ENCODE data around the gene WAS.
"Not testable (repeated sequence)": the region's sequence is repeated elsewhere in the genome, so short reads cannot be mapped to it uniquely, and the experiment has no call there.

Gene WAS

GRCh38 chrX:48685416-48685815, 1.8 kb downstream of the WAS start:
- no peak for DNase-seq (ENCODE audit: low read depth)

DNA sequence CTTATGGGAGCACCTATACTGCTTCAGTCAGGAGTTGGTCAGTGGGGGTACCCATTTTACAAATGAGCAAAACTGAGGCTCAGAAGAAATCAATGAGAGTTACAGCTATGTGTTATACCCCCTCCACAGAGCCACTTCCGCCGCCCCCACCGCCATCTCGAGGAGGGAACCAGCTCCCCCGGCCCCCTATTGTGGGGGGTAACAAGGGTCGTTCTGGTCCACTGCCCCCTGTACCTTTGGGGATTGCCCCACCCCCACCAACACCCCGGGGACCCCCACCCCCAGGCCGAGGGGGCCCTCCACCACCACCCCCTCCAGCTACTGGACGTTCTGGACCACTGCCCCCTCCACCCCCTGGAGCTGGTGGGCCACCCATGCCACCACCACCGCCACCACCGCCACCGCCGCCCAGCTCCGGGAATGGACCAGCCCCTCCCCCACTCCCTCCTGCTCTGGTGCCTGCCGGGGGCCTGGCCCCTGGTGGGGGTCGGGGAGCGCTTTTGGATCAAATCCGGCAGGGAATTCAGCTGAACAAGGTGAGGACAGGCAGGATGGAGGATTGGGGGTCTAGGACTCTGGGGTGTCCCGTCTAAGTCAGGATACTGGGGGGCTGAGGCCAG, 5.0 kb downstream of the WAS start:
- no peak for DNase-seq (ENCODE audit: low read depth)

DNA sequence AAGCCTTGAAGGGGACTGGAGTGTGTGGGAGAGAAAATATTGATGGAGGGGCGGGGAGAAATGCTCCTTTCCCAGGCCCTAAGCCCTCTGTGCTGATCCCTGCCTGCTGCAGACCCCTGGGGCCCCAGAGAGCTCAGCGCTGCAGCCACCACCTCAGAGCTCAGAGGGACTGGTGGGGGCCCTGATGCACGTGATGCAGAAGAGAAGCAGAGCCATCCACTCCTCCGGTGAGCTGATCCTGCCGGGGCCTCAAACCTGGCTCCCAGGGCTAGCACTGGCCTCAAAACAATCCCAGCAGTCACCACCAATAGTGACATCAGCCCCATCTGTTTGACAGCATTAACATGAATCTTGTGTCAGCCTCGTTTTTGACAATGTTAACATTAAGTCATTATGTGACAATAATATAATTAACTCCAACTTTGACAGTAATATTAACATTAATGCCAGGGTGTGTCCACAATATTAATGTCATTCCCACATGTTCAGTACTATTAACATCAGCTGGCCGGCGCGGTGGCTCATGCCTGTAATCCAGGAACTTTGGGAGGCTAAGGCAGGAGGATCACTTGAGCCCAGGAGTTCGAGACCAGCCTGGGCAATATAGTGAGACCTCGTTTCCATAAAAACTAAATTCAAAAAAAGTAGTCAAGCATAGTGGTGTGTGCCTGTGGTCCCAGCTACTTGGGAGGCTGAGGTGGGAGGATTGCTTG, 5.8 kb downstream of the WAS start:
- DNase-seq (ENCODE audit: low read depth), result no peak

DNA sequence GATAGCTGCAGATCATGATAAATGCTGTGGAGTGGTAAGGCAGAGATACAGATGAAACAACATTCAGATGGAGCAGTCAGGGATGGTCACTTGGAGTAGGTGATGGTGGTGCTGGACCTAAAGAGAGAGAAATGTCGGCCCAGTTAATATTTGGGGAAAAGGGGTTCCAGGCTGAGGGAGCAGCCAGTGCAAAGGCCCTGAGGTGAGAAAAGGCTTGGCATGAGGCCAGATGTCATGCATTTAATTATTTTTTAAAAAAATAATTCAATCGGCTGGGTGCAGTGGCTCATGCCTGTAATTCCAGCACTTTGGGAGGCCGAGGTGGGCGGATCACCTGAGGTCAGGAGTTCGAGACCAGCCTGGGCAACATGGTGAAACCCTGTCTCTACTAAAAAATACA, 8.1 kb downstream of the WAS start:
- DNase-seq (ENCODE audit: low read depth), result not testable (repeated sequence)

DNA sequence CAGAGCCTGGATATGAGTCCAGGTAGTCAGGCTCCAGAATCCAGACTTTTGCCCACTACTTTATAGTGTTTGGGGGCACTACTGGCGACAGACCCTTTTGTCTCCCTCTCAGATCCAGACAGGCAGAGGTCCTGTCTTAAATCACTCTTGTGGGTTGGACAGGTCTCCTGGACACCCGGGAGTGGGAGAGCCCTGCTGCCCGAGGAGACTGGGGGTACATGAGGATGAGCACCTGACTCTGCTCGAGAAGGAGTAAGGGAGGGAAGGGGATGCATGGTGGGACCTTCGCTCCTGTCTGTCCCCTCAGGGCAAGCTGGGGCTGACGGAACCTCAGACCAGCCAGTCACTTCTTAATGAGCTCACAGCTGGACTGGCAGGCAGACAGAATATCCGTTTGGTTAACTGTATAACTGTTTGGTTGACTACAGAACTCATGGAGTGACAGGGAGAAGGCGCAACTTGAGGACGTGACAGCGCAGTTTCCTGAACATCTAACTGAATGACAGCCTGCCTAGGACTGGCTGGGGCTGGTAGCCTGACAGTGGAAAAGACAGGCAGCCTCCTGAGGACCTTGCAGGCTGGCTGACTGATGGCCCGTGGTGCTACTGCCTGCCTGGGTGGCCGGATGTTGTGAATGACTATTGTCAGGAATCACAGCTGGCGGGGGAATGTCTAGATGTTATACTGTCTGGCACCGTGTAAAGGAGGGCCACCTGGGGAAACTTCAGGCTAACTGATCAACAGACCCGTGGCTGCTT, 11.4 kb downstream of the WAS start:
- DNase-seq (ENCODE audit: low read depth), result no peak

GRCh38 chrX:48695534-48695896, 11.9 kb downstream of the WAS start:
- no peak for DNase-seq (ENCODE audit: low read depth)

DNA sequence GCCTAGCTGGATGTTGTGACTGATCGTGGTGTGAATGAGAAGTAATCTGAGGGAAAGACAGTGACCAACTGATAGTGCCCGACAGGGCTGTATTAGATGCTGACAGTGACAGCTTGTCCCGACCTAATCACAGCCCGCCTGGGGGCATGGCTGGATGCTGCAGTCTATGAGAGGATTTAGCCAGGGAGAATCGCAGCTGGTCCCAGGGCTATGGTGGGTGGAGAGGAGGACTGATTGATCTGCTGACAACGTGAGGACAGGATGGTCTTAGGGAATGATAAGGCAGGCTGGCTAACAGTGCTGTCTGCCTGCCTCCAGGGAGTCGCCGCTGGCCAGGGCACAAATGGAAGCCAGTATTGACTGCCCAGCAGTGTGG, 12.3 kb downstream of the WAS start:
- no peak for DNase-seq (ENCODE audit: low read depth)

GRCh38 chrX:48696301-48696908, 12.8 kb downstream of the WAS start, which contains the start of gene SUV39H1:
TSS of gene SUV39H1 (plus strand) at chrX:48696734. CDS start at chrX:48696785, 51 bp downstream.
- DNase-seq (ENCODE audit: low read depth), result no peak

DNA sequence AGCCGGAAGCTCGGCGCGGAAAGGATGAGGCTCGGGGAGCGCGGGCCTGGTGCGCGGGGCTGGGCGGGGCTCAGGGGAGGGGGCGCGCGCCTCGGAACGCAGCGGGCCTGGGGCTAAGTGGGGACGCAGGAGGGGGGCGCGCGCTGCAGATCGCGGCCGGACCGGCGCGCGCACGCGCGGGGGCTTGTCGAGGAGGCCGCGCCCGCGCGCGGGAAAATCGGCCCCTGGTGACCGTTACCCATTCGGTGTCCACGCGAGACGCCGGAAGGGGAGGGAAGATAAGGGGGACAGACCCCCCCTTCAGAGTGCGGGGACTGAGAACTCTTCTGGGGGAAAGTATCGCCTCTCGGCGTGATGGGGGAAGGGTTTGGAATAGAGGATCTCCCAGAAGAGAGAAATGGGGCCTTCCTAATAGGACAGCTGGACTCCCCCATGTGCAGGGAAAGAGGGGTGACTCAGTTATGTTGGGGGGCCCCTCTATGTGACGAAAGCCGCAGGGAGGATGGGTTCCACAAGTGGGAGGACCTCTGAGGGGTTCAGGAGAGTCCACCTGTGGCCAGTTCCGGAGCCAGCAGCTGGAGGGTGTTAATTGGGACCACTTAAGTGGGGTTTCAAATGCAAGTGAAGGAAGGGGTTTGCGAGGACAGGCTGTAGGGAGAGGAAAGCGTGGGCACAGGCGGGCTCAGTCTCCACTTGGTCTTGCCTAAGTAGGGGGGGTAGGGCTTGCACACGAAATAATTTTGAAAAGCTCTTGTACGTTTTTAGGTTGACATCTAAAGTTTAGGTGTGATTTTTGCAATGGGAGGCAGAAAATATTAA, 13.5 kb downstream of the WAS start:
- DNase-seq (ENCODE audit: low read depth), result no peak

DNA sequence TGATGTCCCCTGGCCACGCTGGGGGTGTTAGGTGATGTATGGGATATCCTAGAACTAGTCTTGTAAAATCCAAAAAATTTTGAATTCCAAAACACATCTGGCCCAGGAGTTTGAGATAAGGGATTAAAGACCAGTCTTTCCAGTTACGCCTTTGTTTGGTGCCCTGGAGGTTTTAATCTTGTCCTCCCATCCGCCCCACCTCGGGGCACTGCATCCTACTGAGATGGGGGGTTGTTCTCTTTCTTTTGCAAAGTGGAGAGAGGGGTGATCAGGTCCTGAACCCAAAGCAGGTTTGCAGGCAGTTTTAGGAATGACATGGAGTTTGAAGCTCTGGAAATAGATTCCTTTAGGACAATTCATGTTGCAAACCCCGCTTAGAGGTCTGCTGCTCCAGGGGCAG, 14.7 kb downstream of the WAS start:
- DNase-seq (ENCODE audit: low read depth), result no peak

DNA sequence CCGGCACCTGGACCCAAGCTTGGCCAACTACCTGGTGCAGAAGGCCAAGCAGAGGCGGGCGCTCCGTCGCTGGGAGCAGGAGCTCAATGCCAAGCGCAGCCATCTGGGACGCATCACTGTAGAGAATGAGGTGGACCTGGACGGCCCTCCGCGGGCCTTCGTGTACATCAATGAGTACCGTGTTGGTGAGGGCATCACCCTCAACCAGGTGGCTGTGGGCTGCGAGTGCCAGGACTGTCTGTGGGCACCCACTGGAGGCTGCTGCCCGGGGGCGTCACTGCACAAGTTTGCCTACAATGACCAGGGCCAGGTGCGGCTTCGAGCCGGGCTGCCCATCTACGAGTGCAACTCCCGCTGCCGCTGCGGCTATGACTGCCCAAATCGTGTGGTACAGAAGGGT, 16.6 kb downstream of the WAS start:
- DNase-seq (ENCODE audit: low read depth), result no peak

DNA sequence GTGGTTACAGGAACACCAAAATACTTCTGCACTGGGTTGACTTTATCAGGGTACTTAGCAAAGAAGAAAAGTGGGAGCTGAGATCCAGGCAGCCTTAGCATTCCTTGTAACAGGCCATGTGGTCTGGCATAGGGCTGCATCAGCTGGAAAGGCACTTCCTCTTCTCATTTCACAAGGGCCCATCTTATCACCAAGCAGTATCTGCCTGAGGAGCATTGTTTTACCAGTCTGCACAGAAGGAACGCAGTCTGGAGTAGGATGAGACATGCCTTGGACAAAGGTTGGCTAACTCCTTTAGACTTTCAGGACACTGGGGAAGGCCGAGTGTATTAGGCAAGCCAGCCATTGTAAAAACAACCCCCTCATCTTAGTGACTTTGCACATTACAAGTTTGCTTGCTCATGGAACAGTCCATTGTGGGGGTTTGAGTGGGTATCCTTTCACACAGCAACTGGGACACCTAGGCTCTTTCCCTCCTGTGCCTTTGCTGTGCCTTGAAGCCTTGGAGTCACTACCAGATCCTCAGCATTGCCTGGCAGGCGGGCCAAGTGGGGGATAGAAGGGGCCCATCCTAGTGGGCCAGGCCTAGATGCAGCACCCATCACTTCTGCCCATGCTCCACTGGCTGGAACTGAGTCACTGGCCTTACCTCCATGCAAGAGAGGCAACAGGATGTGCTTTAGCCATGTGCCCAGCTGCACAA, 17.5 kb downstream of the WAS start:
- no peak for DNase-seq (ENCODE audit: low read depth)

GRCh38 chrX:48702032-48702431, 18.4 kb downstream of the WAS start:
- DNase-seq (ENCODE audit: low read depth), result no peak

GRCh38 chrX:48702716-48703115, 19.1 kb downstream of the WAS start:
- no peak for DNase-seq (ENCODE audit: low read depth)

GRCh38 chrX:48703228-48703627, 19.6 kb downstream of the WAS start:
- no peak for DNase-seq (ENCODE audit: low read depth)

- no peak for DNase-seq (ENCODE audit: low read depth)
Measured at GRCh38 chrX:48703642-48704481, 20.3 kb downstream of the WAS start.

DNA sequence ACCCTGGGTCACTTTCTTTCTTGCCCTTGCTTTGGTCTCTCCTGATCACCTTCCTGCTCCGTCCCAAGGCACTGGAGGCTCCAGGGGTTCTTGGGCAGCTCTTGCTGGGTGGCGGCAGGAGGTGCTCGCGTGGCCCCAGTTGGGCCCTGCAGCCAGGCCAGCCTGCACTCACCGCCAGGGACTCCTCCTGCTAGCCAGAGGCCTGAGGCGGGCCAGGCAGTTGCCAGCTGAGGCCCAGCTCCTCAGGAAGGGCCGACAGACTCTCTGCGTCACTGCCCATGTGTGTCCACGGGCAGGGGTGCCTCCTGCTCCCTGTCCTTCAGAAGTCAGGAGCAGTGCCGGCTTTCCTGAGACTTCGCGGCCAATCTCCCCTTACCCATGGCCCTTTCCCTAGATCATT, 22.3 kb downstream of the WAS start:
- DNase-seq (ENCODE audit: low read depth), result no peak

- DNase-seq (ENCODE audit: low read depth), result no peak
Measured at GRCh38 chrX:48709522-48710112, 26.0 kb downstream of the WAS start.

DNA sequence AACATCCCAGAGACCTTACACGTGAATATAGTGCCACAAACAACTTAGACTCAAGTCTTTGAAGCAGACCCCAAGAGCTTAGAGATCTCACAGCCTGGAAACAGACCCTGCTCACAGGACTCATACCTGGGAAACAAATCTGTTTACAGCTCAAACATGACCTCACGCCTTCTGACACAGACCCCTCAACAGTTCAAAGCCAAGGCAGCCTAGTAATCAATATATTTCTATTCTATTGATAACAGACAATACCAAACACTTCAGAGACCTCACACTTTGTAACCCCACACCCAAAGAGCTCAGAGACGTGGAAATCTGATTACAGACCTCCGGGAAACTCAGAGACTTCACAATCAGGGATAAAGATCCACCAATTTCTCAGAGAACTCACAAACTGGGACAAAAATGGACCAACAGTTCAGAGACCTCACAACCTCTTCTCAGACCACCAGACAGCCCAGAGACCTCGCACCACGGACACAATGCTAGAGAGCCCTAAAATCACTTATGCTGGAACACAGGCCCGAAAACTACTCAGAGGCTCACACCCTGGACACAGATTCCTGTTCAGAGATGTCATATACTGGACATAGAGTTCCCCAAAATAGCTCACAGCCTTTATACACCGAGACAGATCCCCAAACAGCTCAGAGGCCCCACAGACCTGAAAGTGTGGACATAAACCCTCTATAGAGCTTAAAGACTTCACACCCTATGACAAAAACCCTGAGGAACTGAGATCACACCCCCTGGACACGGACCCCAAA, 27.7 kb downstream of the WAS start:
- DNase-seq (ENCODE audit: low read depth), result no peak

All from non-pigmented ciliary epithelial cell (primary cell).